Pulmonary artery endothelial cell (primary cell): ENCODE data around the gene APRT. TPM values are rescaled to one million over a fixed set of nuclear protein-coding genes. Genes with fewer than 3 reads are reported as not detected.
"Not testable (repeated sequence)": the region's sequence is repeated elsewhere in the genome, so short reads cannot be mapped to it uniquely, and the experiment has no call there.

ENCODE experiments used
- DNase-seq: peaks from one replicate; pipeline ENCODE4 v3.0.0-alpha.2; 2011; ENCODE audit warnings: low read depth, low spot score
- total RNA-seq: library from RNA; depleted of rRNA; stranded (reverse); fragments of >200 nt; gene quantifications from 2 replicates; pipeline ENCODE4 v1.2.3, GENCODE V29; 2014

APRT gene
- total RNA-seq, 1 donor from 2014 or later: 142 TPM

GRCh38 chr16:88823646-88824045 lies 11.9 kb upstream of the APRT start:
- DNase-seq: not testable (repeated sequence)

GRCh38 chr16:88822281-88823040 lies 10.7 kb upstream of the APRT start:
- DNase-seq: no peak

- no peak for DNase-seq
These were observed 9.6 kb upstream of the APRT start for GRCh38 chr16:88821168-88821850.

- no peak for DNase-seq
These were observed 8.8 kb upstream of the APRT start for GRCh38 chr16:88820385-88821025.

- no peak for DNase-seq
These were observed 7.4 kb upstream of the APRT start for GRCh38 chr16:88819126-88819525.

GRCh38 chr16:88818575-88818874 lies 6.8 kb upstream of the APRT start:
- DNase-seq: no peak

- no peak for DNase-seq
These were observed 6.3 kb upstream of the APRT start for GRCh38 chr16:88817785-88818574.

GRCh38 chr16:88816736-88817535 lies 5.2 kb upstream of the APRT start:
- no peak for DNase-seq

- no peak for DNase-seq
These were observed 4.3 kb upstream of the APRT start for GRCh38 chr16:88815901-88816589.

- no peak for DNase-seq
These were observed 3.5 kb upstream of the APRT start for GRCh38 chr16:88815227-88815626.

GRCh38 chr16:88814144-88814502 lies 2.4 kb upstream of the APRT start:
- DNase-seq: no peak

GRCh38 chr16:88813269-88814143 lies 1.8 kb upstream of the APRT start:
- DNase-seq: no peak

- DNase-seq: no peak
These were observed 963 bp upstream of the APRT start for GRCh38 chr16:88812513-88813268.

GRCh38 chr16:88810912-88811768 lies 588 bp downstream of the APRT start:
- no peak for DNase-seq

- no peak for DNase-seq
These were observed 1.4 kb downstream of the APRT start for GRCh38 chr16:88810166-88810911.

GRCh38 chr16:88809676-88810165 lies 2.0 kb downstream of the APRT start:
- DNase-seq: no peak

- no peak for DNase-seq
These were observed 2.6 kb downstream of the APRT start for GRCh38 chr16:88809068-88809675.
